IPS-NIHi7 (cell line): ENCODE results near the gene SLC6A15.

Experiments used
- DNase-seq: peaks from one replicate; pipeline ENCODE4 v3.0.0; 2012; ENCODE audit warnings: mixed read lengths; ENCODE audit errors: extremely low spot score

Gene SLC6A15

GRCh38 chr12:84874825-84875139 is 37.8 kb downstream of the SLC6A15 start:
- DNase-seq, result no peak

- peak; percentile 16 for DNase-seq
Observed at GRCh38 chr12:84874125-84874824, 38.3 kb downstream of the SLC6A15 start.

DNA sequence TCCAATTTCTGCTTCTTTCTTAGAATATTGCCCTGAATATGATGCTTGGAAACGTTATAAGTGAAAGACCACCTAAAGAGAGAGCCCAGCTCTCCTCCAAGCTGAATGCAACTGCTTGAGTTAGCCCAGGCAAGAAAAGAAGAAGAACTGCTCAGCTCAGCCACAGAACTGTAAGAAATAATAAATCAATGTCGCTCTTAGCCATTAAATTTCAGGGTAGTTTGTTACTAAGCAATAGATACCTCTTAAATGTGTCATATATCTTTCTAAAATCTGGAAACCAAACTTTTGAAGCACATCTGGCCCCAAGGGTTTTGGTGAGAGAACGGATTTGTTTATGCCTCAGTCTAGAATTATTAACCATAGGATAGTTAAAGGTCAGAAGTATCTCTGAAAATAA is 50.4 kb downstream of the SLC6A15 start:
- no peak for DNase-seq

- DNase-seq, result no peak
Observed at GRCh38 chr12:84860718-84861117, 51.9 kb downstream of the SLC6A15 start.

- DNase-seq, result no peak
Observed at GRCh38 chr12:84858796-84859195, 53.8 kb downstream of the SLC6A15 start.

DNA sequence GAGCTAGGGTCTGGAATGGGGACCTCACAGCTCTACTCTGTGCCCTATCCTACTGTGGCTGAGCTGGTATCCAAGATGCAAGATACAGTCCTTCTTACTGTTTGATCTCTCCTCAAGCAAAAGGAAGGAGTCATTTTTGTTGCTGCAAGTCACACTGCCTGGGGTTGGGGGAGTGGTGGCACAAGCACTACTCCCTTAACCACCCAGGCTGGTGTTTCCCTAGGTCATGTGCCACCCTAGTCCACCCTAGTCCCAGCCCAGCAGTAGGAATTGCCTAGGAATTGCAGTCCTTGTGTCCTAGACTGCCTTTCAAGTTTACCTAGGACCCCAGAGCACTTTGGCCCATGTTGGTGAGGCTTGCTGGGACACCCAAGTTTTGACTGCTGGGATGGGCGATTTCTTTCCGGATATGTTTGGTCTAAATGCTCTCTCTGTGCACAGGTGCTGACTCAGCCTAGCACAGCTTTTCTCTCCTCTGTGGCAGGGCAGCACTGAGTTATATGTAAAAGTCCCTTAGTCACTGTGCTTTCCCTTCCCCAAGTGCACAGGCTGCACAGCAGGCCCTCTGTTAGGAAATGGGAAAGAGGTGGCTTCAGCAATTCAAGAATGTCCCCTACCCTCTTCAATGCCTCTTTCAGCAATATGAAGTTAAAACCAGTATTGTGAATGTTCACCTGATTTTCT is 54.9 kb downstream of the SLC6A15 start:
- DNase-seq, result no peak

- no peak for DNase-seq
Observed at GRCh38 chr12:84856156-84856900, 56.3 kb downstream of the SLC6A15 start.

- DNase-seq, result no peak
Observed at GRCh38 chr12:84843593-84844144, 68.9 kb downstream of the SLC6A15 start.

DNA sequence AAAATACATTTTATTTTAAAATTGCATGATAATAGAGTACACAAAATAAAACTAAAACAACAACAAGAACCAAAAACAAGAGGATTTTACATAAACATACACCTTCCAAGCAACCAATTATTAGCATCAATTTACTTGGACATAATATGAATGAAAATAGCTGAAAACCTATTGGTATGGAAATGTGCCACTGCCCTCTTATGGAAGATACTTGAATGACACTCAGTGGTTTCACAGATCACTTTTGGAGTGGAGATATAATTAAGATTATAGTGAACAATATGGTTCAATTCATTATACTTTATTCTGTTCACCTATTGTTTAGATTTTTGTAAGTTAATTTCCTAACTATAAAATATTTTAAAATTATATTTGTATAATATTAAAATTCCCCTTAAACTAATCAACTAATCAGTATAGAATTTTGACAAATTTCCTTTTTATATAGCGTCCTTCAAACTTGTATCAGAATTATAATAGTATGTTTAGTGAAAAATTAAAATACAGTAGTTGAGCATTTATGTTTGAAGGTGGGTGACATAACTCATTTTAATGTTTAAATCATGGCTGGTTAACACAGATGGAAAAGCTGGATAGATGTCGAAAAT is 70.1 kb downstream of the SLC6A15 start:
- peak; percentile 22 for DNase-seq

DNA sequence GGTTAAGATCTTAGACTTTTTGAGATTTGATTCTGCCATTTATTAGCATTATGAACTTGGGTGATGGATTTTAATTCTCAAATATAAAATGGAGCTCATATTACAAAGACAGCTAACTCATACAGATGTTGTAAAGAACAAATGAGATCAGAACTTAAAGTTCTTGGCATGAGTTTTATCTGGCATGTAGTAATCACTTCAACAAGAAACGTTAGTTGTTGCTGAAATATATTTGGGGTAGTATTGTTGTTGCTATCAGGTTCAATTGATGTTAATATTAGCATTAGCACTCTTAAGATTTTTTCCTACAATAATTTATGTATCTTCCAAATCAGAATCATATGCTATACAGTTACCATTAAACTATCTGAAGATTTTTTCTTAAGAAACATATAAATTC is 71.0 kb downstream of the SLC6A15 start:
- no peak for DNase-seq

GRCh38 chr12:84840356-84840755 is 72.2 kb downstream of the SLC6A15 start:
- no peak for DNase-seq

DNA sequence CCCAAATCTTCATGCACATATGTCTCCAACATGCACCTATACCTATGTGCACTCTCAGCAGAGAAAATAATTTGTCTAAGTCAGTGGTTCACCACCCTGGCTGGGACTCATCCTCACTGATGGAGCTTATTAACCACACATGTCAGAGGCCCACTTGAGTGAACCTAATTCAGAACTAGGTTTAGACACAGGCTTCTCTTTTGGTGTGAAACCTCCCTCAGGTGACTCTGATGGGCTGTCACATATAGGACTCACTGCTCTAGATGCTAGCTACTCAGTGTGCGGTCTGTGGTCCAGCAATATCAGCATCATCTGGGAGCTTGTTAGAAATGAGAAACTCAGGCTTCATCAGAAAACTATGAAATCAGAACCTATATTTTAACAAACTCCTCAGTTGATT is 85.7 kb downstream of the SLC6A15 start:
- no peak for DNase-seq

DNA sequence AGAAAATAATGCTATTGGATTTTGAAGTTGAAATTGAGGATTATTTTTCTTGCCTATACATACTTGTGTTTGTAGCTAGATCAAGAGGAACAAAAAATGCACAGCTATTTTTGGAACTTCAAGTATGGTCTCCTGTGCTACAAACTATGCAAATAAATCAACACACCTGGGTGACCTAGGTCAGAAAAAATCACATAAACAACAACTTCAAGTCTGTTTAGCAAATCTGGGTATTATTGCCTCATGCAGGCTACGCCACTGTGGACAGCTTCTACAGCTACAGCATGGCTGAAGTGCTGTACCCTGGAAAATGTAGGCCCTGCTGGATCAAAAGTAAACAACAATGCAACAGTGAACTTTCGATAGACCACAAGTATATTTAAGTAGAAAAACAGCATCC is 87.5 kb downstream of the SLC6A15 start:
- DNase-seq, result no peak

DNA sequence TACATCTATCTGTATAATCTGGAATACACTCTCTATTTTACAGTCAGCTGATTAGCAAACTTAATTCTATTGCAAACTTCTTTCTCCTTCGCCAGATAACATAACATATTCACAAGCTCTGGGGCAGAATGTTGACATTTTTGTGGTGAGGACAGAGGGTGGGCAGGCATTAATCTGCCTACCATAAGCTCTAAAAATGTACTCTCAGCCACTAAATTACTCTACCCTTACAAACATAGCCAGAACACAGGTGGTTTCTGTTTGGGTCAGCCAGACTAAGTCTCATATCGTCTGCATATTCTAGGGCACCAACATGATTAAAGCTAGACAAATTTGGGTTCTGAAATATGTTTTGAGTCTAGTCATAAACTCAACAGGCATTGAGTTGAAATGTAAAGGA is 90.1 kb downstream of the SLC6A15 start:
- no peak for DNase-seq

DNA sequence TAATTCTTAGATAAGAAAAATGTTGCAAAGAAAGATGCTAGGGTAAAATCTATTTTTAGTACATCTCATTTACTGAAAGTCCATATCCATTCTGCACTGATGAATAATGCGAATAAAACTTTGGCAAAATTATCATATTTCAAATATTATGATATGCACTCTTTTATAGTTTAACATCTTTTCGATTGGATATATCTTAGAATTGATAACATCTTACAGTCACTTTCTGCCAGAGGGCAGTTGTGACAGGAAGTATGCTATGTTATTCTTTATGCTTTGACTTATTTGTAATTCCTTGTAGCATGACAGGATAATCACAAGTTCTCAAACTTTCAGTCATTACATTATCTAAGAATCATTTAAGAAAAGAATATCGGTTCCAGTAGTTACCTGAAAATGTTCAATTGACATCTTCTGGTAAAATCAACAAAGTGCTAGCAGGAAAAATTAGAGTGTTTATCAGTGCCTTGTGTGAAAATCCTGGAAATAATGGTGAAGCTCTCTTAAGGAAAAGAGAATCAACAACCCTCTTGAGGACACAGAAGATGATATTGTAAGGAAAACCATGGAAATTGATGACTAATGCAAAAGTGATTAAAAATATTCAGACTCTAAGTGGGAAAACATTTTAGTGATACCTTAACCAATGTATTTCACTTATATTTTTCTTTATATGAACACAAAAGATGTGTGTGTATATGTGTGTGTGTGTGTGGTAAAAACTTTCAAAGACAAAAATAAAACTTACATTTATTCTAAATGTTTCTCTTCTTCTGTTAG is 95.5 kb downstream of the SLC6A15 start:
- no peak for DNase-seq

DNA sequence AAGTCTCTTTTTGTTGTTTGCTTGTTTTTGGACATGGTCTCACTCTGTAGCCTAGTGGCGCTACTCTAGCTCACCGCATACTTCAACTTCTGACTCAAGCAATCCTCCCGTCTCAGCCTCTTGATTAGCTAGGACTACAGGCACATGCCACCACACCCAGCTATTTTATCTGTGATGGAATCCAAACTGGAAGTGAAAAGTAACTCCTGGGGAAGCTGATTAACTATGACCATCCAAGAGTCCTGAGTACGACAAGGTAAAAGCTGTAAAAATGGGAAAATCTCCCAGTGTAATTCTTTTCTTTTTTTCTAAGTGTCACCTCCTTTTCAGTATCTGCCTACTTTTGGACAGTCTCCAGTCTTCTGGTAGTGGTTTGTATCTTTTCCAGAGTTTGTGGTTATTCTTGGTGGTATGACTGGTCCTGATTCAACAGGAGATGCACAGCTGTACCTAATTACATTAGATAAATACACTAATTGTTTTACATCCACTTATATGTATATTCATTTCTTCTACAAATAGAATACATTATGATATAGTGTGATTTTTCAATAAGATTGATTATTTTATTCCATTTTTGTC is 97.8 kb downstream of the SLC6A15 start:
- no peak for DNase-seq

DNA sequence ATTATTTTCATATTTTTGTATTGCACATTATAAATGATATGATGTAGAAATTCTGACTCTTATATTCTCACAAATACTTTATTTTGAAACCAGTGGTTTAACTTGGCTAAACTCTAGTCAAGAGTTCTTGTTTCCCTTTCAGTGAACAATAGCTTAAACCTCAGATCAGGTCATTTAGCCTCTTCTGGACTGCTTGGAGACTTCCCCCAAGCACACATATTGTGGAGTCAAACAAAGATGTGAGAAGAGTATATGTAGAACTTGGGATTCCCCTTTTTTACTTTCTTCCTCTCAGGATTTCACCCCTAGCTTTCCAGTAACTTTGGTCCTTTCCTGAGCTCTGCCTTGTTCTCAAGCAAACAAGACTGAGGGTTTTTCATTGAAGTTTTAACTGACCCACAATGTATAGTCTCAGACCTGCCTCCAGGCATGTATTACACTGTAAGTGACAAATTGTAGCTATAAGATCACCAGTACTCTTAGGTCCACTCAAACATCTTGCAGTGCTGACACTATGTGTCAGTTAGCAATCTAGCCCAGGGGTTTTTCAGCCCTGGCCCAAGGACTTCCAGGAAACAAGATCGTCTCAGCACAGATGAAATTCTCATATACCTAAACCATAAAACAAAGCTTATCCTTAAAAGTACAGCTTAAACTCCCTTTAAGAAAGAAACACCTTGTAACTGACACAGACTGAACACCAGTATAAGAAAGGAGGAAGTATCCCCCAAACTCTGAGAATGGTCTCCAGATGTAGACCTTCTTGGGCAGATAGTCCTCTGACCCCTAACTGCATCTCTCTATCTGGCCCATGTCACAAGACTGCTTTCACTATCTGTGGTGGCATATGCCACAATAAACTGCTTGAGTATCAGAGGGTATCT is 98.6 kb downstream of the SLC6A15 start:
- DNase-seq, result no peak

GRCh38 chr12:84811291-84811690 is 101.3 kb downstream of the SLC6A15 start:
- DNase-seq, result no peak

DNA sequence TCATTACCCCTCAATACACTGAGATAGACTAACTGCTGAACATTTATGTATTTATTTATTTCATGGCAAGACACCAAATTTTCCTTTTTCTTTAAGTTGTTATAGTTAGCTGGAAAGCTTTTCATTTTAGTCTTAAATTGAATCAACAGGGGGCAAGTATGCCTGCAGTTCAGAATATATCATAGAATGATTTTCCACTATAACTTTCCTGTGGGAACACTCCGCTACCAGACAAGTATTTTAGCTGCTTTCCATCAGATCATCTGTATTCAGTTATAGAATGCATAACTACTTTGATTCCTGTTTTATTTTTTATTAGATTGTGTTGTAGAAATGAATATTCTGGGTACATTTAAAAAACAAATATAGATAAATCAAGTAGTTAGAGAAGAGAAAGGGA is 102.0 kb downstream of the SLC6A15 start:
- no peak for DNase-seq
